PFSK-1 (cell line): ENCODE data around the gene RAB3GAP2.

ENCODE experiments used
- FOXP2 ChIP-seq: optimal IDR thresholded peaks from 2 replicates; pipeline ENCODE3; 2011; ENCODE audit warnings: borderline replicate concordance, control low read depth, inconsistent platforms; ENCODE audit not compliant: insufficient read depth; ENCODE audit errors: extremely low read length, extremely low read depth
- POLR2AphosphoS5 ChIP-seq: IDR thresholded peaks from 2 replicates; pipeline ENCODE4 v1.6.1; 2012; ENCODE audit warnings: low read depth, mild to moderate bottlenecking, control low read depth, low read length, moderate library complexity
- REST ChIP-seq, 2 experiments: IDR thresholded peaks; 2 replicates each; pipeline versions ENCODE4 v1.6.1 to v1.8.0; 2011 to 2012; ENCODE audit warnings: low read depth in 2 of 2, low read length in 2 of 2, control low read depth in 1 of 2, inconsistent platforms in 1 of 2, mild to moderate bottlenecking in 1 of 2, moderate library complexity in 1 of 2; ENCODE audit not compliant: insufficient read depth in 1 of 2
- SIN3A ChIP-seq: IDR thresholded peaks from 2 replicates; pipeline ENCODE4 v1.6.1; 2012; ENCODE audit warnings: mild to moderate bottlenecking, low read length, moderate library complexity, borderline replicate concordance; ENCODE audit not compliant: insufficient read depth
- TAF1 ChIP-seq: IDR thresholded peaks from 2 replicates; pipeline ENCODE4 v1.6.1; 2012; ENCODE audit warnings: low read length, control low read depth, borderline replicate concordance; ENCODE audit not compliant: insufficient read depth

The RAB3GAP2 gene

GRCh38 chr1:220290140-220290761, 18.0 kb upstream of the RAB3GAP2 start:
- TF ChIP-seq FOXP2 (no peak), SIN3A (no peak), POLR2AphosphoS5 (no peak), TAF1 (no peak), REST (IDR thresholded peaks at IDR 0.05; ENCODE audit: insufficient read depth in 1 of 2, low read depth in 2 of 2, low read length in 2 of 2) (no peak)

GRCh38 chr1:220287129-220287528, 14.9 kb upstream of the RAB3GAP2 start:
- TF ChIP-seq SIN3A = no peak
- TF ChIP-seq TAF1 = no peak
- TF ChIP-seq REST (IDR thresholded peaks at IDR 0.05; ENCODE audit: insufficient read depth in 1 of 2, low read depth in 2 of 2, low read length in 2 of 2) = no peak
- TF ChIP-seq FOXP2 = no peak

DNA sequence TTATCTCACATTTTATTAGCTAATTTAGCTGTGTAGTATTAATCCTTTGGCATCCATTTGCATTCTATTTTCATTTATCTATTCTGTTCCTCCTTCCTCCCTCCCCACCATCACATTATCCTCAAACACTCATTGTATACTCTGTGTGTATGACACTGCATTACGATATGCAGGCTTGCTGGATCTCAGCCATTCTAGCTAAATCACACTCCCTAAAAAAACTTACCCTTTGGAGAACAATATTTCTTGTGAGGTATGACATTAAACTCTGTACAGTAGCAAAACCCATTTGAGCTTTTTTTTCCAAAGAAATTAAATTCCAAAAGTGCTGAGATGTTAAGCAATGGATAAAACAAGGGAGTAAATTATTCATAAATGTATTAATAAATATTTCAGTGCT, 11.4 kb upstream of the RAB3GAP2 start:
- TF ChIP-seq TAF1 (no peak), SIN3A (no peak), FOXP2 (no peak), POLR2AphosphoS5 (no peak), REST (IDR thresholded peaks at IDR 0.05; ENCODE audit: insufficient read depth in 1 of 2, low read depth in 2 of 2, low read length in 2 of 2) (no peak)

DNA sequence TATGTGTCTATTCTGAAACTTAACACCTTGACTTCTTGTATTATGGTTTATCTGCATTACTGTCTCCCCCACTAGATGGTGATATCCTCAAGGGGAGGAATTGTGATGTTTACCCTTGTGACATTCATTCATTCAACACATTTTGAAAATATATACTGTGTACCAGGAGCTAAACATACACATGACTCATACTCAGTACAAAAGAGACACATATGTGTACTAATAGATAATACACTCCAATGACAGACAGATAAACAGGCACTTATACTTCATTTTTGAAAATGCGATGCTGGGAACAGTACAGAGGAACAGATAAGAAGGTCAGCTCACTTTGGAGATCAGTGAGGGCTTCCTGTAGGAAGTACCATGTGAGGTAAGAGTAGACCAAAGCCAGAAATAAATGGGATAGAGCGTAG, 8.9 kb upstream of the RAB3GAP2 start:
- TF ChIP-seq REST (IDR thresholded peaks at IDR 0.05; ENCODE audit: insufficient read depth in 1 of 2, low read depth in 2 of 2, low read length in 2 of 2) (no peak), TAF1 (no peak)

DNA sequence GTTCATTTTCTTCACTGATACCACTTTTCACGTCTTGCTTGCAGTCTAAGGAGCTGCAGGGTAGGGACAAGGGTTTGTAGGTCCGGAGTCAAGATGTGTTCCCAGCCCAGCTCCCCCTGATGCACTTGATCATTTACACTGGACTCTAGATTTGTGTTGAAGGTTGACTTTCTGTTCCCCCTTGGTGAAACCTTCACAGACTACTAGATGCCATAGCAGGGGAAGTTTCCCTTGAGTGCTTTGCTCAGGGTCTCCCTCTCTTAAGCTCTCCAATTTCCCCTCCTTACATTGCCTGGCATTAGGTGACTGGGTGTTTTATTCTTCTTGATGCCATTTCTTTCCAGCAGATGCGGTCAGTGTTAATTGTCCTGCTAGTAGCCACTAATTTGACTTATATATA, 8.0 kb upstream of the RAB3GAP2 start:
- no peak for TF ChIP-seq SIN3A
- no peak for TF ChIP-seq TAF1
- no peak for TF ChIP-seq REST (IDR thresholded peaks at IDR 0.05; ENCODE audit: insufficient read depth in 1 of 2, low read depth in 2 of 2, low read length in 2 of 2)
- no peak for TF ChIP-seq FOXP2
- no peak for TF ChIP-seq POLR2AphosphoS5
